ENCODE results near the gene FBLN5.

- no peak for TF ChIP-seq CTCF (IDR thresholded peaks at IDR 0.05)
- no peak for TF ChIP-seq EP300 (IDR thresholded peaks at IDR 0.05)
- TF ChIP-seq POLR2A (IDR thresholded peaks at IDR 0.05; ENCODE audit: low read depth): no peak
- TF ChIP-seq POLR2AphosphoS5 (IDR thresholded peaks at IDR 0.05): no peak
Measured at GRCh38 chr14:91870890-91871289, 76.6 kb downstream of the FBLN5 start.
